HEK293T (cell line): ENCODE results near the gene LDHAL6B.

ENCODE experiments used
- BHLHE40 ChIP-seq: fragments of 450-650 bp; IDR thresholded peaks from 2 replicates; pipeline ENCODE4 v1.6.1; 2016; ENCODE audit warnings: mild to moderate bottlenecking, moderate library complexity, borderline replicate concordance
- CTBP1 ChIP-seq: fragments of 450-650 bp; IDR thresholded peaks from 2 replicates; pipeline ENCODE4 v1.6.1; 2016; ENCODE audit warnings: borderline replicate concordance
- FOXA1 ChIP-seq: fragments of 450-650 bp; IDR thresholded peaks from 2 replicates; pipeline ENCODE4 v1.6.1; 2016; ENCODE audit warnings: mild to moderate bottlenecking
- FOXK2 ChIP-seq: fragments of 450-650 bp; IDR thresholded peaks from 2 replicates; pipeline ENCODE4 v1.6.1; 2016; ENCODE audit warnings: mild to moderate bottlenecking
- FOXM1 ChIP-seq: fragments of 450-650 bp; IDR thresholded peaks from 2 replicates; pipeline ENCODE4 v1.6.1; 2017; ENCODE audit warnings: mild to moderate bottlenecking, borderline replicate concordance
- HDGF ChIP-seq: fragments of 450-650 bp; IDR thresholded peaks from 2 replicates; pipeline ENCODE4 v1.6.1; 2017; ENCODE audit warnings: antibody characterized with exemption, borderline replicate concordance
- NFRKB ChIP-seq: fragments of 450-650 bp; IDR thresholded peaks from 2 replicates; pipeline ENCODE4 v1.6.1; 2016; ENCODE audit warnings: mild to moderate bottlenecking, moderate library complexity
- PKNOX1 ChIP-seq: fragments of 450-650 bp; IDR thresholded peaks from 2 replicates; pipeline ENCODE4 v1.6.1; 2016
- SP1 ChIP-seq: fragments of 450-650 bp; IDR thresholded peaks from 2 replicates; pipeline ENCODE4 v1.6.1; 2017
- SUZ12 ChIP-seq: fragments of 450-650 bp; IDR thresholded peaks from 2 replicates; pipeline ENCODE4 v1.6.1; 2016; ENCODE audit warnings: mild to moderate bottlenecking
- TARDBP ChIP-seq: fragments of 450-650 bp; IDR thresholded peaks from 2 replicates; pipeline ENCODE4 v1.6.1; 2016
- ZNF384 ChIP-seq: fragments of 450-650 bp; IDR thresholded peaks from 2 replicates; pipeline ENCODE4 v1.6.1; 2016

DNA sequence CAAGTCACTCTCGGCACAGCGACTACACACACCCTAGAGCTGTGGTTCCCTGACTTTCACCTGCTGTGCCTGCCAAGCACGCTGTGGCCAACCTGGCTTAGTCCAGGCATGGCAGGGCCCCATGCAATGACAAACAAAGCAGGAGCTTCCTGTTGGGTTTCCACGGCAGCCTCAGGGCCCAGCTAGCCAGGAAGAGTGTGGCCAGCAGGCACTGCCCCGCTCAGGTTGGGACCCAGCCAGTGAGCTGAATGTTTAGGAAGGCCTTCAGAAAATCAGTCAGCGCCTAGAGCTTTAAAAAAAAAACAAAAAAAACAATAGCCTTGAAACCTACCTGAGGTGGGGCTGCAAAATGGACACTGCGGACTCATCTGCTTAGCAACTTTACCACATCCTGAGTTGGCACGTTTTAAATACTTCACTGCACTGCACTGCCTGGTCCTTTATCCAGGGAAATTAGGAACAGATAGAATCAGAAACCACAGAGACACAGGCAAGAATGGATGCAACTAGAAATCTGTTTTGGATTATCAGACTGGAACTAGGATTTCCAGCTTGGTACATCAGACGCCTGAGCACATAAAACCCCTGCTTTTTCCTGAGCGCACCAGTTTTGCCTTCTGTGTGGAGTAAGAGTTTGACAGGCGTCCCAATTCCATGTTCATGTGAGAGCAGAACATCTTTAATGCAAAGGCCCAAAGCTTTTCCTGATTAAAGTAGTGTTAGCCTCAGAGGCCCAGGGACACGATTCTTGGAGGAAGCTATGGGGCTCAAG is 36.2 kb upstream of the LDHAL6B start:
- no peak for TF ChIP-seq FOXA1
- no peak for TF ChIP-seq FOXK2
- TF ChIP-seq HDGF = no peak
- TF ChIP-seq SP1 = no peak
- no peak for TF ChIP-seq SUZ12
- TF ChIP-seq BHLHE40 = no peak
- no peak for TF ChIP-seq FOXM1
- TF ChIP-seq TARDBP = no peak
- no peak for TF ChIP-seq NFRKB
- no peak for TF ChIP-seq ZNF384
- no peak for TF ChIP-seq CTBP1
- TF ChIP-seq PKNOX1 = no peak
